Activated CD4-positive, alpha-beta T cell treated with anti-CD3 and anti-CD28 coated beads, Interleukin-2, Interleukin-6, amounts not matched to agents 100 ng/mL and 50 ng/mL, durations not matched to agents 16 hours and 8 hours (primary cell): Measurements from ENCODE around the gene OSBPL8.
"Not testable (repeated sequence)": the region's sequence is repeated elsewhere in the genome, so short reads cannot be mapped to it uniquely, and the experiment has no call there.

ENCODE experiments used
- DNase-seq: peaks from one replicate; pipeline ENCODE4 v3.0.0-alpha.2; 2020

Gene OSBPL8

DNA sequence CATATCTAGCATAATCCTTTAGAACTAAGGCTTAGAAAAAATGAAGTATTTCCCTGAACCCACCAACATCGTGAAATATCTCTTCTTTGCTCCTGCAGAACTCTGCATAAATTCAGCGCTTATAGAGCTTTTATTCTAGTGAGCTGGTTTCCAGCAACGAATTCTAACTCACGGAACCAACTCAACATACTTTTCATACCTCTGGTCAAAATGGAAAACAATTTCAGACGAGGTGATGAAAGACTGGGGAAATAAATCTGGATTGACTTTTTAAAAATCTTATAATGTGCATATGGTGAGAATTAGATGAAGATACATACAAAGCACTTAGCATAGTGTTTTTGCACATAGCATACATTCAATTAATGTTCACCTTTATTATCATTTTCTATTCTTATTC lies 148.8 kb downstream of the OSBPL8 start:
- DNase-seq: no peak

DNA sequence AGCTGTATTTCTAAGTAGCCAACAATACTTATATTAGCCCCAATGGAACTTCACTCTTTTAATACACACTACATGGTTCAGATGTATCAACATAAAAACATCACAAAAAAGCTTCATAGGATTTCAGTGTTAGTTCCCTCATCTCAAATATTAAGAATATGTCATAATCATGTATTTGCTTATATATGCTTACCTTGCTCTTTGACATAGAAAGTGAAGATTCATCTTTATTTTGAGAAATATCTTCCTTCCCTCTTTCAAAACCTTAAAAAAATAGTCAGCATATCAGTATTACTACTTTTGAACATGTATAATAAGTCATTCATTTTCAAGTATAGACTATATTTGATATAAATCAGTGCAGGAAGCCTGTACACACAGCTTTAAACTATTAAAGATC lies 149.2 kb downstream of the OSBPL8 start:
- no peak for DNase-seq

DNA sequence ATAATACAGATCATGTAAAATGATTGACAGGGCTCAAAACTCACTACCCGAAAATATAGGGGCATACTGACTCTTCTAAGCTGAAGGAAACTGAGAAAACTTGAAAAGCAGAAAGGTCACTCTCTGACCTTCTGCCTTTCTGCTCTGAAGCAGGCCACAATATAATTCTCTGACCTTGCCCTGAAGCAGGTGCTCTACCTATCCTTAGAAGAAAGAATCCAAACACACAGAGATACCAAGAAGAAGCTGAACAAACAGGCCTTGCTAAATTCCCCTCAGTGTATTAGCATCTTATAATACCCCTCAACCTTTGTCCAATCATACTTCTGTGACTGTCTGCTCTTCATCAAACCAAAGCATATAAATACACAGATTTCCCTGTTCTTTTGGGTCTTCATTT lies 150.5 kb downstream of the OSBPL8 start:
- DNase-seq: no peak

DNA sequence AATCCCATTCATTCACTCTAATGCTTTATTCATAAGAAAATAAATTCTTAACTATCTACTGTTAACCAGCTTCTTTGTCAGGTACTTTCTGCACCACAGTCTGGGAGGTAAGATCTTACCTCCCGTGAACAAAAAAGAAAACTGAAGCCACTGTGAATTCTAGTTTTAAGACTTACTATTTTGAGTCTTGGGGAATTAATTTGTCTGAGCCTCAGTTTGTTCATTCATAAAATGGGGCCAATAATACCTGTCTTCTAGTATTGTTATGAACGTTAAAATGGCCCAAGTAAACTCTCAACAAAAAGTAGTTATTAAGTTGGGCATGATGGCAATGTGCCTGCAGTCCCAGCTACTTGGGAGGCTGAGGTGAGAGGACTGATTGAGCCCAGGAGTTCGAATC lies 151.9 kb downstream of the OSBPL8 start:
- no peak for DNase-seq

DNA sequence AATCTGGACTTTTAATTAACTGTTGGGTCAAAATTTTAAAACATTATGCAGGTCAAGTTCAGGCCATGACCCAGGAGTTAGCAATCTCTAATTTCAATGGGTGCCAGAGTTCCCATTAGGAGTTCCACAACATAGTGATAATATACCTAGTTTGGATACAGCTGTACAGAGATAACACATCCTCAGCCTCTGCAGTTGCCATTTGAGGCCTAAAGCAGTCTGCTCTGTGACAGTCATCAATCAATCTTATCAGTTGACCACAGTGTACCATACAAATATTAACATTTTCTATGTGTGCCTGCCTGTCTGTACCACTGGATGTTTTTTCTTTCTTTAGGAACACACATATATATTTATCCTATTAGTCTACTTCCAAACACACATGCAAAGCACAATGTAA lies 157.3 kb downstream of the OSBPL8 start:
- DNase-seq: no peak

DNA sequence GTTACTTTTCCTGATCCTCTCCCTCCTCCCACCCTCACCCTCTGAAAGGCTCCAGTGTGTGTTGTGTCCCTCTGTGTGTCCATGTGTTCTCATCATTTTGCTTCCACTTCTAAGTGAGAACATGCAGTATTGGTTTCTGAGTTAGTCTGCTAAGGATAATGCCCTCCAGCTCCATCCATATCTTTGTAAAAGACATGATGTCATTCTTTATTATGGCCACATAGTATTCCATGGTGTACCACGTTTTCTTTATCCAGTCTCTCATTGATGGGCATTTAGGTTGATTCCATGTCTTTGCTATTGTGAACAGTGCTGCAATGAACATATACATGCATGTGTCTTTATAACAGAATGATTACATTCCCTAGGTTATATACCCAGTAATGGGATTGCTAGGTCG lies 159.4 kb downstream of the OSBPL8 start:
- DNase-seq: no peak

DNA sequence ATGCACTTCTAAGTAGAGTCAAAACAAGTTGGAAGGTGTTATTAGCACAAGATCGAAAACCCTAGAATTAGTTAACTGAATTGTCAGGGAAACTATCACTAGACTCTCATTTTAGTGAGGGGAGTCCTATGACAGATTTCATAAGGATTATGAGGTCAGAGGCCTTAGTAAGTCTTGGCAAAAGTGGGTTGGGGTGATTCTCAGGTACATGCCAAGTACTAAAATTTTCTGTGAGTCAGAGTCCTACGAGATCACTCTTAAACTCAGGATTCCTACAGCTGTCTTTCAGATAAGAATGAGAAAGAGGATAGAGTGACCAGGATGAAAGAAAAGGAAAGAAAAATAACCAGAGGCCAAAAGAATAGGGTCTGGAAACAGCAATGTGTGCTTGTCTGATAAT lies 160.5 kb downstream of the OSBPL8 start:
- no peak for DNase-seq

DNA sequence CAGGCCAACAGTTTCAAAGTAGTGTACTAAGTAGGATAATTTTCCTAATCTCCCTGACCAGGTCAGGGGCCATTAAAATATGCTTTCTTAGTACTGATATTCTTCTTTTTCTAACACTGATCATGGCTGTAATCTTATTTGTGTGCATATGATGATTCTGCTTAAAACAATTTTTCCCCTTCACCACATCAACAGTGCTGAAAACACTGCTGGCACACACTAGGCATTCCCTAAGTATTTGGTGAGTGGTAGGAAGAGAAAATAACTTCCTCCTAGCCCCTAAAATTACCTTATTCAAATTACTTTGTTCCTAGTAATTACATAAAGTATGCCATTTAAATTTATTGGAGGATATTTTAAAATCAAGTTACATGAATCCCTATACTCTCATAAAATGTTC lies 161.5 kb downstream of the OSBPL8 start:
- no peak for DNase-seq

DNA sequence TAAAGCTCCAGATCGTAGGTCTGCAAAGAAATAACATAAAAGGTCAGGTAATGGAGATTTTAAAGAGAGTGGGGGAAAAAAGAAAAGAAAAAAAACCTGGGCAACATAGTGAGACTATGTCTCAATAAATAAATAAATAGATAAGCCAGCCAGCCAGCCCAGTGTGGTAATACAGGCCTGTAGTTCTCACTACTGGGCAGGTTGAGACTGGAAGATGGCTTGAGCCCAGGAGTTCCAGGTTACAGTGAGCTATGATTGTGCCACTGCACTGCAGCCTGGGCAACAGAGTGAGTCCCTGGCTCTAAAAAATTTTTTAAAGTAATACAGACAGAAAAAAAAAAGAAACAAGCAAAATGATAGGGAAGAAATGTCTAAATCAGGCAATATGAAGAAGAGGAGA lies 168.1 kb downstream of the OSBPL8 start:
- no peak for DNase-seq

DNA sequence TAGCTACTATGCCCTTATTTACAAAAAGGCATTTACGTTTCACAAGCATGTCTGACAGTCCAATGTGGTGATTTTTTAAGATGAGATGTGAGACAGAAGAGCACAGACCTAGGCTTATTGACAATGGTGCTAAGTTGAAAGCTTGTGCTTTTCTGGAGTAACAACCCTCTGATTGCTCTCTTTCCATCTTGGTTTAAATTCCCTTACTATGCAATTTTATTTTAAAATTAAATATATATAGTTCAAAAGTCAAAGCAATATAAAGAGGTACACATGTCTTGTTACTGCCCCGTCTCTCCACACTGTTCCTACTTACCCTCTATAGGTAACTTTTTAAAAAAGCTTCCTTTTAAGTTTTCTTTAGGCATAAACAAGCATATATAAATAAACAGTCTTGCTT lies 172.0 kb downstream of the OSBPL8 start:
- DNase-seq: no peak

DNA sequence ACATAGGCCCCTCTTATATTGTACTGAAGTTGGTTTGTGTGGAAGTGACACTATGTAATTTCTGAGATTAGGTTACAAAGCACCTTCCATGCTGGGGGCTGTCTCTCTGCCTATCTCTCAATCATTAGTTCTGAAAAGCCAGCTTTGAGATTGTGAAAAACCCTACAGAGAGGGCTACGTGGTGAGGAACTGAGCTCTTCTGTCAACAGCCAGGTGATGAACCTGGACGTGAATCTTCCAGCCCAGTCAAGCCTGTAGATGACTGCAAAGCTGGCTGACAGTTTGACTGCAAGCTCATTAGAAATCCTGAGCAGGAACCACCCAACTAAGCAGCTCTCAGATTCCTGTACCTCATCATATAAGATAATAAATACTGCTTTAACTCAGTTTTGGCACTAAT lies 175.0 kb downstream of the OSBPL8 start:
- DNase-seq: no peak

DNA sequence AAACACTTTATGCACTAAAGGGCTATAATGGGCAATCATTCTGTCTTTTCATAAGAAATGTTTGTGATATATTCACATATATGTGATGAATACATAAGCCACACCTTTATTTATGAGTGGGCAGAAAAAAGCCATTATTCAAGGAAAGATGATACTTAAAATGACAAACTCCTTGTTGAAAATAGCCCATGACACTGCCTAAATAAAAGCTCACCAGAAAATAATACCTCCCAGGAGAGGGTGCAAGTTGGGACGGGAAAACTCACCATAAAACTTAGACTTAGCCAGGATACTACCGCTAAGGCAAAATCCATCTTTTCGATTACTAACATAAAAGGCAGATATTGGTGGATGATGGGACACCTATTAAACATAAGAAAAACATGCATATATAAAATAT lies 175.6 kb downstream of the OSBPL8 start:
- DNase-seq: no peak

DNA sequence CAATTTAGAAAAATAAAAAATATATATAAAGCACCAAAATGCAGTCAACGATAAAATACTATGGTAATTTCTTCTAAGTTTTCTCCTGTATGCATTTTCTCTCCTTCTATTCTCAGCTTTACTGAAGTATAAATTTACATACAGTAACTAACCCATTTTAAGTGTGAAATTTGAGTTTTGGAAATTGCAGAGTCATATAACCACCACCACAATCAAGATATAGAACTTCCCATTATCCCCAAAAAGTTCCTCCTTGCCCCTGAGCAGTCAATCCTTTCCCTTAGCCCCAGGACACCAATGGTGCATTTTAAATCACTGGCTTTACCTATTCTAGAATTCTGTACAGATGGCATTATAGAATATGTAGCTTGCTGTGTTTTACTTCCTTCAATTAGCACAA lies 180.3 kb downstream of the OSBPL8 start:
- no peak for DNase-seq

DNA sequence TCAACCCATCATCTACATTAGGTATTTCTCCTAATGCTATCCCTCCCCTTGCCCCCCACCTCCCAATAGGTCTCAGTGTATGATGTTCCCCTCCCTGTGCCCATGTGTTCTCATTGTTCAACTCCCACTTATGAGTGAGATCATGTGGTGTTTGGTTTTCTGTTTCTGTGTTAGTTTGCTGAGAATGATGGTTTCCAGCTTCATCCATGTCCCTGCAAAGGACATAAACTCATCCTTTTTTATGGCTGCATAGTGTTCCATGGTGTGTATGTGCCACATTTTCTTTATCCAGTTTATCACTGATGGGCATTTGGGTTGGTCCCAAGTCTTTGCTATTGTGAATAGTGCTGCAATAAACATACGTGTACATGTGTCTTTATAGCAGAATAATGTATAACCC lies 182.7 kb downstream of the OSBPL8 start:
- DNase-seq: not testable (repeated sequence)

DNA sequence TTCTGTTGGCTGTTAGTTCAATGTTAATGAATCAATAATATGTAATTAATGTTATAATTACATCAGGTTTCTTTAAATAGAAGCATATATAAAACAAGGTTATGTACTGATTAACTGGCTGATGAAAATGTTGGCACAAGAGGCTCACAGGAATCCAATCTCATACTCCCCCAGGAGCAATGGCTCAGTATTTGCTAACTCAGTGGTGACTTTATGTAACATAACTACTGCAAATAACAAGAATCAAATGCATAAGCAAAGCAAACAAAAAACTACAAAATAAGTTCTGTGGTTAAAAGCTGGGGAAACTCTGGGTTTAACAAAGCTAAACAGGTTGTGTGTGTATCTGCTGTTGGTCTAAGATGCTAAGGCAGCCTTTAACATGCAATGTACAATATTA lies 183.6 kb downstream of the OSBPL8 start:
- no peak for DNase-seq

DNA sequence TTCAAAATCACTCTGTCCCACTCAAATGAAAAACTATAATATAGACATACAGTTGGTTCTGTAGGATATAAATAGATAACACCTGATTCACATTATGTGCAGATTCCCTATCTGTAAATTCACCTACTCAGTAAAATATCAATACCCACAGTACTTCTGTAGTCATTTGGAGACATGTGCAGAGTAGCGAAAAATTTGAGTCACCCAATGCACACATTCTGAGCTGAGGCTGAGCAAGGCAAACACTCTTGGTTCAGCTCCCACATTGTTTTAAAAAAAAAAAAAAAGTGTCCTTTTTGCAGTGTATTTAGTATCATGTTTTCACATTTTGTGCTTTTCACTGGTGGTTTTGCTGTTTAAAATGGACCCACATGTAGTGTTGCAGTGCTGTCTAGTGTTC lies 184.1 kb downstream of the OSBPL8 start:
- DNase-seq: peak; percentile 43

DNA sequence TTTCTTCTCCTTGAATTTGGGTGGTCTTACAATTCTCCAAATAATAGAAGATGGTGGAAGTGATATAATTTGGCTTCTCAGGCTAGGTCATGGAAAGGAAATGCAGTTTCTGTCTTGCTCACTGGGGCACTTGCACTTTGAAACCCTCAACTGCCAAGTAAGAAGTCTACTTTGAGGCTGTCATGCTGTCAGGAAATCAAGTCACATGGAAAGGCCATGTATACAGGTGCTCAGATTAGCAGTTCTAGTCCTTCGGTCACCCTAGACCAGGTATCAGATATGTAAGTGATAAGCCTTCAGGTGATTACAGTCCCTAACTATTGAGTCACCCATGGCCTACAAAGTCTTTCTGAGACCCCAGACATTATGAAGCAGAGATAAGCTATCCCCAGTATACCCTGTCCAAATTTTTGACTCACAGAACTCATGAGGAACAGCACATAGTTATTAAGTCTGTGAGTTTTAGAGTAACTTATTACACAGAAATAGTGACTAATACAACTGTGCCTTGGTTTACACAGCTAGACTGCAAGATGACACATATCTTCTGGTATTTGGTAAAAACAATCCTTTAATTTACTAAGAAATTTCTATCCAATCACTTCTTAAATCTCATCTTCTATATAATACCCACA lies 185.1 kb downstream of the OSBPL8 start:
- peak; percentile 53 for DNase-seq

DNA sequence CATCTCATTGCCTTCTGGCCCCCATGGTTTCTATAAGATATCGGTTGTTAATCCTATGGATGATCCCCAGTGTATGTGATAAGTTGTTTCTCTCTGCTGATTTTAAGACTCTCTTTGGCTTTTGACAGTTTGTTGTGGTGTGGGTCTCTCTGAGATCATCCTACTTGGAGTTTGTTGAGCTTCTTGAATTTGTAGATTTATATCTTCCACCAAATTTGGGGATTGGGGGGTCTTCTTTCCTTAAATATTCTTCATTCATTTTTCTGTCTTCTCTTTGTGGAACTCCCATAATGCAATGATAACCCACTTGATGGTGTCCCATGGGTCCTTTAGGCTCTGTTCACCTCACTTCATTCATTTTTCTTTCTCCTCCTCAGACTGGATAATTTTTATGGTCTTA lies 191.3 kb downstream of the OSBPL8 start:
- DNase-seq: no peak

DNA sequence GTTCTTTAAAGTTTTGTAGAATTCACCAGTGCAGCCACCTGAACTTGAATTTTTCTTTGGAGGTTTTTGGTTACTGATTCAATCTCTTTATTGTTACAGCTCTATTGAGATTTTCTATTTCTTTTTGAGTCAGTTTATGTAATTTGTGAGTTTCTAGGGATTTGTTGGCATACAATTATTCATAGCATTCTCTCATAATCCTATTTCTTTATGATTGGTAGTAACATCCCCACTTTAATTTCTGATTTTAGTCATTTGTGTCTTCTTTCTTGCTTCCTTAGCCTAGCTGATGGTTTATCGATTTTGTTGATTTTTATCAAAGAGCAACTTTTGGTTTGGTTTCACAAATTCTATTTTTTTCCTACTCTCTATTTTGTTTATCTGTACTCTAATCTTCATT lies 193.4 kb downstream of the OSBPL8 start:
- DNase-seq: peak; percentile 6

DNA sequence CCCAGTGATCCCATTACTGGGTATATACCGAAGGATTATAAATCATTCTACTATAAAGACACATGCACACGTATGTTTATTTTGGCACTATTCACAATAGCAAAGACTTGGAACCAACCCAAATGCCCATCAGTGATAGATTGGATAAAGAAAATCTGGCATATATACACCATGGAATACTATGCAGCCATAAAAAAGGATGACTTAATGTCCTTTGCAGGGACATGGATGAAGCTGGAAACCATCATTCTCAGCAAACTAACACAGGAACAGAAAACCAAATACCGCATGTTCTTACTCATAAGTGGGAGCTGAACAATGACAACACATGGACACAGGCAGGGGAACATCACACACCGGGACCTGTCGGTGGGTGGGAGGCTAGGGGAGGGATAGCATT lies 195.4 kb downstream of the OSBPL8 start:
- not testable (repeated sequence) for DNase-seq

DNA sequence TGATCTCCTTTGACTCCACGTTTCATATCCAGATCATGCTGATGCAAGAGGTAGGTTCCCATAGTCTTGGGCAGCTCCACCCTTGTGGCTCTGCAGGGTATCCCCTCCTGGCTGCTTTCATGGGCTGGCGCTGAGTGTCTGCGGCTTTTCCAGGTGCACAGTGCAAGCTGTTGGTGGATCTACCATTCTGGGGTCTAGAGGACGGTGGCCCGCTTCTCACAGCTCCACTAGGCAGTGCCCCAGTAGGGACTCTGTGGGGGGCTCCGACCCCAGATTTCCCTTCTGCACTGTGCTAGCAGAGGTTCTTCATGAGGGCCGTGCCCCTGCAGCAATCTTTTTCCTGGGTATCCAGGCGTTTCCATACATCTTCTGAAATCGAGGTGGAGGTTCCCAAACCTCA lies 199.3 kb downstream of the OSBPL8 start:
- DNase-seq: no peak

DNA sequence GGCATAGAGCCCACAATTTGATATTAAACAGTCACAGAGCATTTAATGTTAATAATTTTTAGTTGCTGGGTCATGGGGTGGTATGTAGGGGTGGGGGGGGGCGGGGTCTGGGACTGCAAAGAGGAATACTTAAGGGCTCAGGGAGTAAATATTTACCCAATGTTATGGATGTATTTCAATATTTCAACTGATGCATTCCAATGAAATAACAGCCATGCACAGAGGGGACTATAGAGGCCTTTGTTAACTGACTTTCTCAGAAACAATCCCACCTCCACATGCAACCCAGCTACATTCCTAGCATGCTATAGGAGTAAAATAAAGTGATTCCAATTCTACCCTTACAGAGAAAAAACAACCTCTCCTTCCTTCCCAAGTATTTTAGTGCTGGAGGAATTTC lies 203.5 kb downstream of the OSBPL8 start:
- no peak for DNase-seq

DNA sequence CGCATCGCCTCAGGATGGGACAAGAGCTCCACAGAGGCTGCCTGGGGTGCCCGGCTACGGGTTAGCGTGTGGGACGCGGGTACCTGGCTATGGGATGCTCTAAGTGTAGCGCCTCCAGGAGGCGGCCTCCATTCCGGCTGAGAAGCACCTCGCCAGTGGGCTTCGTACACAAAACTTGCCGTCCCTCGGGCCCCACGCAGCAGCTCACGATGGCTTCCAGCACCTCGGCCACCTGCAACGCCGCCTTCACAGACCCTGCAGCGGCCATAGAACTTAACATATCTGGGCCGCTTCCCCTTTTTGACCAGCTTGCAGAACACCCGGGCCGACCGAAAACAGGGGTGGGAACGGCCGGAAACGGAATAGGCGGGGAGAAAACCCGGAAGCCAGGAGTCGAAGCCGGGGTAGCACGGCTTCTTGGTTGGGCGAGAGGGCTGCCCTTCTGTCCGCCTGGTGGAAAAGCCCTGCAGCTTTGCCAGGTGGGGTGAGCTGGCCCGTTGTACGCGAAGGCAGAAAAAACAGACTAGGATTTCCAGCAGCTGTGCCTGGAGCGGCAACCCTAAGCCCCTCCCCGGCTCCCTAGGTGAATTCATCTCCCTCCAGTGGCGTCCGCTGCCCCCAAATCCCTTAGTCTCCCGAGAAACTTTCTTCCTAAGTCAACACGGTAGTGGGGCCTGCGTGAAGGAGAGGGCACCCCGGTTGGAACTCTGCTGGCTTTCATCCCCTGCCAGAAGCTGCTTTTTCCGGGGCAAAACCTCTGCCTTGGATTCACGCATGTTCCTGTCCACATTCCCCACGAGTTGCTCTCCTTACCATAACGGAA lies 211.3 kb downstream of the OSBPL8 start, which contains the start of gene BBS10:
Gene BBS10, minus strand, starts transcription at position 337 of the 823 bp plus-strand sequence. Its CDS starts 57 bp downstream, at position 280.
- DNase-seq: peak; percentile 94

DNA sequence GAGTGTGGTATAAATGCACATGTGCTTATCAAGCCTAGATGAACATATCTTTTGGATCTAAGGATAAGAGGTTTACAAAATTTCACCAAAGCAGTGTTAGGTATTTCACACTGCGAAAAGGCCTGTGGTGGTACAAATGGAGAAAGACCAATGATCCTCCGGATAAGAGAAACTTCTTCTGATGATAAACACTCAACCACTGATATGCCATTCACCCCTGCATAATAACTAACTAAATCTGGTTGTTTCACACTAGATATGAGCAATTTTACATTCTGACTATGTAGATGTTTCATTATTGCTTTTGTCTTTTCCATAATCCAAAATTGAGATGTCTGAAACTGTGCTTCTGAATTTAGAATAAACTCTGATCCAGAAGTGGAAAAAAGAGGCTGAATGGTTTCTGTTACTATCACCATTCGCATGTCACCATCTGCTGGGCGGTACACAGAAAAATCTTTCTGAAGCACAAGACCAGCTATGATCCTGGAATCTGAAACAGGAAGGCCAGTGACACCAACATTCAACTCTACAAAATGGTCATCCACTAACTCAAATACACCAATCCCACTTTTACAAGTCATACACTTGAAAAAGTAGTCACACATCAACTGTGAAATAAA lies 212.7 kb downstream of the OSBPL8 start:
- DNase-seq: peak; percentile 56
